ENCODE data around the gene B4GAT1.

Gene B4GAT1

DNA sequence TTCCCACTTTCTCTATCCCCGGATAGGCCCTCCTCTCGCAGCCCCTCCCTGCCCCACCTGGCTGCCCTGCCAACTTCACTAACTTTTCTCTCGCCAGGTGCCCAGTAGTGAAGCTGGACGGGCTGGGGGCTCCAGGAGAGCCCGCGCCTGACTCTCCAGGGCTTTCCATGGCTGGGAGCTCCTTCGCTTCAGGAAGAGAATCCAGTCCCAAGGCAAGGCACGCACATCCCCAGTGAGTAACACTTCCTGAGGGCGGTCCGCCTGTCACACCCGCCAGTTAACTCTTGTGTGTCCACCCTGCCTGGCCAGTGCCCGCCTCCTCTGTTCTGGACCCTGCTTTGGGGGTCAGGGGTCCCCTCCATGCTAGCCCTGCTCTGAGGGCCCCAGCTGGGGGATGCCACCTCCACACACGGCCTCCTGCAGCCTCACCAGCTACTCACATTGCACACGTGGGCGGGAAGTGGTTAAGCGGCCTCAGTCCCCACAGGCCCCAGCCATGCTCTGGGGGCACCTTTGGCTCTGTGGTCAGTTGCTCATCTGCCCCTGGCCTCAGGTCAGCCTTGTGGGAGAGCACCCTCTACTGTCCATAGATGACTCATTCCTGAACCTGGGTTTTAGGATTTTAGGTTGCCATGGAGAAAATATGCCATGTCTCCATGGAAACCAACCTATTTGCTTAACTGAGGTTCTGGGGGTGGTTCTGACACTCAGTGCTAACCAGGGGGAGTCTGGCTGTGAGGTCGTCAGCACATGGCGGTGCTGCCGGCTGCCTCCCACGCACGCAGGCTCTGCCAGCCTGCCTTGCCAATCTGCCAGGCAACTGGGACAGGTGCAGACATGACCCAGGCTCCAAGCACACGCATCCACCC, 11.0 kb downstream of the B4GAT1 start, which contains the start of gene RIN1:
Gene RIN1, minus strand, starts transcription at position 201 of the 869 bp plus-strand sequence. Its CDS starts 32 bp downstream, at position 169.
- no peak for TF ChIP-seq EZH2 (IDR thresholded peaks at IDR 0.05; ENCODE audit: borderline replicate concordance, low read length)
- TF ChIP-seq, protein P1, sequence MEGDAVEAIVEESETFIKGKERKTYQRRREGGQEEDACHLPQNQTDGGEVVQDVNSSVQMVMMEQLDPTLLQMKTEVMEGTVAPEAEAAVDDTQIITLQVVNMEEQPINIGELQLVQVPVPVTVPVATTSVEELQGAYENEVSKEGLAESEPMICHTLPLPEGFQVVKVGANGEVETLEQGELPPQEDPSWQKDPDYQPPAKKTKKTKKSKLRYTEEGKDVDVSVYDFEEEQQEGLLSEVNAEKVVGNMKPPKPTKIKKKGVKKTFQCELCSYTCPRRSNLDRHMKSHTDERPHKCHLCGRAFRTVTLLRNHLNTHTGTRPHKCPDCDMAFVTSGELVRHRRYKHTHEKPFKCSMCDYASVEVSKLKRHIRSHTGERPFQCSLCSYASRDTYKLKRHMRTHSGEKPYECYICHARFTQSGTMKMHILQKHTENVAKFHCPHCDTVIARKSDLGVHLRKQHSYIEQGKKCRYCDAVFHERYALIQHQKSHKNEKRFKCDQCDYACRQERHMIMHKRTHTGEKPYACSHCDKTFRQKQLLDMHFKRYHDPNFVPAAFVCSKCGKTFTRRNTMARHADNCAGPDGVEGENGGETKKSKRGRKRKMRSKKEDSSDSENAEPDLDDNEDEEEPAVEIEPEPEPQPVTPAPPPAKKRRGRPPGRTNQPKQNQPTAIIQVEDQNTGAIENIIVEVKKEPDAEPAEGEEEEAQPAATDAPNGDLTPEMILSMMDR (IDR thresholded peaks at IDR 0.05; ENCODE audit: low read length) = no peak
- Histone ChIP-seq H3K36me3 (ENCODE audit: insufficient read depth, low read length) (peaks cover 45% of the 10 kb centered on the region), H4K20me1 (ENCODE audit: insufficient read depth, low read length) (no peaks in the 10 kb centered on the region), H3K4me3 (ENCODE audit: low read depth, low read length, poor library complexity, severe bottlenecking) (no peak within 1 kb of the TSS), H3K9me2 (ENCODE audit: low read depth, low read length) (no peaks in the 10 kb centered on the region), H3K4me2 (ENCODE audit: low read length) (no peak within 1 kb of the TSS), H3K27me3 (ENCODE audit: insufficient read depth, low read length) (peaks cover 2% of the 10 kb centered on the region), H2AFZ (ENCODE audit: low read length) (no peak within 1 kb of the TSS), H3K9ac (ENCODE audit: low read length) (no peak within 1 kb of the TSS), H3K4me1 (ENCODE audit: insufficient read depth, low read length, severe bottlenecking) (no peaks in the 10 kb centered on the region), H3K79me2 (ENCODE audit: insufficient read depth, low read length) (no peaks in the 10 kb centered on the region), H3K9me3 (ENCODE audit: low read length) (no peaks in the 10 kb centered on the region), H3K27ac (ENCODE audit: low read depth, low read length, poor library complexity, severe bottlenecking) (no peak within 1 kb of the TSS), H3F3A (ENCODE audit: insufficient read depth, low read length) (no peaks in the 10 kb centered on the region)

DNA sequence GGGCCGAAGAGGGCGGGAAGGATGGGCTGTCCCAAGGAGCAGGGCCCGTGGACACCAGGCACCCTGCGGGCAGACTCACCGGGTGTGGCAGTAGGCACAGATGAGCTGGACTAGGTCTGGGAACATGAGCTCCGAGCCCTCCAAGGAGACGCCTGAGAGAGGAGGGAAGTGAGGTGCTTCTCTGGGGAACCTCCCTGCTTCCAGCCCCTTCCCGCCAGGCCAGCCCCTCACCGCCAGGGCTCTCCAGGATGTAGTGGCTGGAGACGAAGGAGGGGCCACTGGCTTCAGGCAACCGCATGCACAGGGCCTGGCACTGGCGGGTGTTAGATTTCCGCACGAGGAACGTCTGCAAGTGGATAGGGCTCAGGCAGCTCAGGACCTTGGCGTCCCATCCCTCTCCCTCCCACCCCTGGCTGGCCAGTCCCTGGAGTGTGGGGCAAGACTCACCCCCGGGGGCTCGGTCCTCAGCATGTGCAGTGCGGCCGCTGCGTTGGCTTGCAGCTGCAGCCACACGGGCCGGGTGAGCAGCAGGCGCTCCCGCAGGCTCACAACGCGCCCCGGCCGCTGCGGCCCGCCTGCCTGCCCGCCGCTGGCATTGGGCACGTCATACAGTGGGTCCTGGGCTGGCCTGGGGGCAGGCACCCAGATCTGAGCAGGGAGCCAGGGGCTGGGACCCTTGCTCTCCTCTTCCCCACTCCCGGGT, 11.7 kb downstream of the B4GAT1 start:
- peaks cover 8% of the 10 kb centered on the region for H3K27me3 ChIP-seq (ENCODE audit: insufficient read depth, low read length)
- no peak overlapping the region for H3K9ac ChIP-seq (ENCODE audit: low read length)
- H3F3A ChIP-seq (ENCODE audit: insufficient read depth, low read length) = no peaks in the 10 kb centered on the region
- H3K79me2 ChIP-seq (ENCODE audit: insufficient read depth, low read length) = no peaks in the 10 kb centered on the region
- H3K27ac ChIP-seq (ENCODE audit: low read depth, low read length, poor library complexity, severe bottlenecking) = no peak overlapping the region
- no peaks in the 10 kb centered on the region for H3K9me3 ChIP-seq (ENCODE audit: low read length)
- H3K36me3 ChIP-seq (ENCODE audit: insufficient read depth, low read length) = peaks cover 37% of the 10 kb centered on the region
- TF ChIP-seq, protein P1 (IDR thresholded peaks at IDR 0.05; ENCODE audit: low read length) = no peak
- TF ChIP-seq EZH2 (IDR thresholded peaks at IDR 0.05; ENCODE audit: borderline replicate concordance, low read length) = no peak
- H3K4me3 ChIP-seq (ENCODE audit: low read depth, low read length, poor library complexity, severe bottlenecking) = no peak overlapping the region
- no peaks in the 10 kb centered on the region for H3K4me1 ChIP-seq (ENCODE audit: insufficient read depth, low read length, severe bottlenecking)
- no peaks in the 10 kb centered on the region for H4K20me1 ChIP-seq (ENCODE audit: insufficient read depth, low read length)
- H3K4me2 ChIP-seq (ENCODE audit: low read length) = no peak overlapping the region
- H2AFZ ChIP-seq (ENCODE audit: low read length) = no peak overlapping the region
- no peaks in the 10 kb centered on the region for H3K9me2 ChIP-seq (ENCODE audit: low read depth, low read length)

DNA sequence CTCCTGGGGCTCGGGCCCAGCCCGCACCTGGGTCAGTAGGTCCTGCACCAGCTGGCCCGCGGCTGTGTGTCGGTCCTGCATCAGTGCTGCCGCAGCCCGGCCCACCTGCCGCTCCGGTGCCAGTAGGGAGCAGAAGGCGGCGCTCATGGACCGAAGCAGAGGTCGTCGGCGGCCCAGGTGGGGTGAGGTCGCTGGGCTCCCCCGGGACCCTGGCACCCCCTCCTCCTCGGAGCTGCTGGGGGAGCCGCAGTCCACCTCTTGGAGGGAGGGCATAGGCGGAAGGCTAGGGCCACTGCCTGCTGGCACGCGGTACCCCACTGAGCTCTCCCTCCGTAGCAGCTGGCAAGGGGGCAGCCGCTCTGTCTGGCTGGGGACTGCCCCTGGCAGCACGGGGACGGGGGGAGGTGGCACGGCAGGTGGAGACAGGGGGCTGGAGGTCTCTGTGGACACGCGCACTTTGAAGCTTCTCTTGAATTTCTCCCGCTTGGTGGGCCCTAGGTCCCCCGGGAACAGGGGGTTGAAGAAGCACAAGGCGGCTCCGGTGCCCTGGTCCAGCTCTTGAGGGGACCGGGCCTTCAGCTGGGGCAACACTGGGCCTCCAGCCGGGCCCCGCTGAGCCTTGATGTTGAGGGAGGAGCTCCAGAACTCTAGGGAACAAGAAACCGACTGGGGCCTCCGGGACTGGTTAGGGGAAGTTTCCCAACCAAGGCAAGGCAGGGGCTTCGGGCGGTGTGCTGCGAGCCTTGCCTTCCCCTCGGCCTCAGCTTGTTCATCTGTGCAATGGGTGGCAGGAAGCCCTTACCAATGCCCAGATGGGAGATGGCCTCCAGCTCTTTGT, 12.6 kb downstream of the B4GAT1 start:
- TF ChIP-seq, protein P1 (IDR thresholded peaks at IDR 0.05; ENCODE audit: low read length) = no peak
- TF ChIP-seq EZH2 (IDR thresholded peaks at IDR 0.05; ENCODE audit: borderline replicate concordance, low read length) = no peak
- no peaks in the 10 kb centered on the region for H3K9me3 ChIP-seq (ENCODE audit: low read length)
- no peaks in the 10 kb centered on the region for H3K79me2 ChIP-seq (ENCODE audit: insufficient read depth, low read length)
- H3K4me3 ChIP-seq (ENCODE audit: low read depth, low read length, poor library complexity, severe bottlenecking) = no peak overlapping the region
- H3K9me2 ChIP-seq (ENCODE audit: low read depth, low read length) = no peaks in the 10 kb centered on the region
- no peak overlapping the region for H3K4me2 ChIP-seq (ENCODE audit: low read length)
- no peaks in the 10 kb centered on the region for H3K4me1 ChIP-seq (ENCODE audit: insufficient read depth, low read length, severe bottlenecking)
- no peaks in the 10 kb centered on the region for H3F3A ChIP-seq (ENCODE audit: insufficient read depth, low read length)
- H2AFZ ChIP-seq (ENCODE audit: low read length) = no peak overlapping the region
- peaks cover 30% of the 10 kb centered on the region for H3K36me3 ChIP-seq (ENCODE audit: insufficient read depth, low read length)
- no peak overlapping the region for H3K9ac ChIP-seq (ENCODE audit: low read length)
- no peaks in the 10 kb centered on the region for H4K20me1 ChIP-seq (ENCODE audit: insufficient read depth, low read length)
- no peak overlapping the region for H3K27ac ChIP-seq (ENCODE audit: low read depth, low read length, poor library complexity, severe bottlenecking)
- peaks cover 8% of the 10 kb centered on the region for H3K27me3 ChIP-seq (ENCODE audit: insufficient read depth, low read length)
